Loucy (cell line): ENCODE data around the gene TECPR2.

Experiments used
- CTCF ChIP-seq: fragments of 200-600 bp; sonication (generic); conservative IDR thresholded peaks from 2 replicates; pipeline ENCODE4 v1.5.1; 2014; ENCODE audit warnings: mild to moderate bottlenecking, antibody characterized with exemption, low read length
- EZH2phosphoT487 ChIP-seq: fragments of 200-600 bp; IDR thresholded peaks from 2 replicates; pipeline ENCODE4 v1.6.1; 2018; ENCODE audit warnings: antibody characterized with exemption, mild to moderate bottlenecking, moderate library complexity, borderline replicate concordance

- TF ChIP-seq CTCF (peak; percentile 90), EZH2phosphoT487 (no peak)
Measured at GRCh38 chr14:102314242-102315011, 48.3 kb upstream of the TECPR2 start.
